ENCODE data around the gene CCNA1.

CCNA1 gene

GRCh38 chr13:36454121-36454520, 21.8 kb downstream of the CCNA1 start:
- no peak for DNase-seq

DNA sequence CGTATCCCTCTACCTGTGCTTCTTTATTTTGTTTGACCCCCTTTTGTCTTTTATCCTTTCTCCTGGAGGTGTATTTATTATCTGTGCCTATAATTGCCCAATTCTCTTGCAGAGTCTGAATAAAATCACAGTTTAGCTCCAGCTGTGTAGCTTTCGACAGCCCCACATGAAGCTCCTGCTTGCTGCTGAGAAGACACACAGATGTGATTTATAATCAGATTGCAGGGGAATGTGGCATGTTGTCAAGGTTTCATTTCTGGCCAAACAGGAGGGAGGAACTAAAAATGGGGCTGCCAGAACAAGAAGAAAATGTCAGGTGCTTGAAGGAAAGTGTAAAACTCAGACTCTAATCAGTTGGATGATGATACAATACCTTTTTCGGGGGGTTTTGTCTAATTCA, 22.7 kb downstream of the CCNA1 start:
- no peak for DNase-seq

- DNase-seq, result no peak
These were observed 24.3 kb downstream of the CCNA1 start for GRCh38 chr13:36456577-36456976.

DNA sequence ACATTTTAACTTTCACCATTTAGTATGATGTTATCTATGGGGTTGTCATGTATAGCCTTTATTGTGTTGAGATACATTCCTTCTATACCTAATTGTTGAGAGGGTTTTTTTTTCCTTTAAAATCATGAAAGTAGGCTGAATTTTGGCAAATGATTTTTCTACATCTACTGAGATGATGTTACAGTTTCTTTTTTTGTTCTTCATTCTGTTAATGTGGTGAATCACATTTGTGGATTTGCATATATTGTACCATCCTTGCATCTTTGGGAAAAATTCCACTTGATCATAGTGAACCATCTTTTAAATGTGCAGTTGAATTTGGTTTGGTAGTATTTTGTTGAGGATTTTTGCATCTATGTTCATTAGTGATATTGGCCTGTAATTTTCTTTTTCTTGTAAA, 29.2 kb downstream of the CCNA1 start:
- no peak for DNase-seq

DNA sequence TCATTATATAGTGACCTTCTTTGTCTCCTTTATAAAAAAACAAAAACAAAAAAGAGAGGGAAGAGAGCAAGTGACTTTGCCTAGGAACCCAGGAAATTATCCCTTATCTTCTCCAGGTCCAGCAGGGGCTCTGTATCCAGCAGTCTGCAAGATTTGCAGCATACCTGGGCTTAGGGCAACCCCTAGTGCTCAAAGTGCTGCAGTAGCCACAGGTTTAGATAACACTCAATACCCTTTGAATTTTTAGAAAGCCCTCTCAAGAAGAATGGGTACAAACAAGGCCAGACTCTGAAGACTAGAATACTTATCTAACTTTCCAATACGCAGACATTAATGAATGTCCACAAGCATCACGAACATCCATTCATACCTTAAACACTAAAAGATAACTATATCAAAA, 43.2 kb downstream of the CCNA1 start:
- DNase-seq, result no peak

GRCh38 chr13:36476661-36477060, 44.4 kb downstream of the CCNA1 start:
- DNase-seq, result no peak

DNA sequence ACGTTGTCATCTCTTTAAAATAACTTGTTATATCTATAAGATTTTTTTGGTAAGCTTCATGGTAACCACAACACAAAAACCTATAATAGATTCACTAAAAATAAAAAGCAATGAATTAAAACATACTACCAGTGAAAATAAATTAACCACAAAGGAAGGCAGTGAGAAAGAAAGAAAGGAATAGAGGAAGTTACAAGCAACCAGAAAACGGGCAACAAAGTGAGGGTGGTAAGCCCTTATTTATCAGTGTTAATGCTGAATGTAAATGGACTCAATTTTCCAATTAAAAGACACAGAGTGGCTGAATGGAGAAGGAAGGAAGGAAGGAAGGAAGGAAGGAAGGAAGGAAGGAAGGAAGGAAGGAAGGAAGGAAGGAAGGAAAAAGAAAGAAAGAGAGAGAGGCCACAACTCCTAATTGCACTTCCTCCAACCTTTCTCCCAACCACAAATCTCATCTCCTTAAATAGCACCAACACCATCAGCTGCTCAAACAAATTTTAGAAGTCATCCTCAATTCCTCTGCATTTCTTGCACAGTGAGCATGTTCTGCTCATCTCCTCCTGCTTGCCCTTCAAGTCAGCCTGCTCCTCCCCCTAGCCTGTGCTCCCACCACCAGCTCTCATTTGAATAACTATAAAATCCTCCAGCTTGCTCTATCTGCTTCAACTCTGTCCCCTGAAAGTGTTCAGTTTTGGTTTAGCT, 48.6 kb downstream of the CCNA1 start:
- DNase-seq, result no peak

DNA sequence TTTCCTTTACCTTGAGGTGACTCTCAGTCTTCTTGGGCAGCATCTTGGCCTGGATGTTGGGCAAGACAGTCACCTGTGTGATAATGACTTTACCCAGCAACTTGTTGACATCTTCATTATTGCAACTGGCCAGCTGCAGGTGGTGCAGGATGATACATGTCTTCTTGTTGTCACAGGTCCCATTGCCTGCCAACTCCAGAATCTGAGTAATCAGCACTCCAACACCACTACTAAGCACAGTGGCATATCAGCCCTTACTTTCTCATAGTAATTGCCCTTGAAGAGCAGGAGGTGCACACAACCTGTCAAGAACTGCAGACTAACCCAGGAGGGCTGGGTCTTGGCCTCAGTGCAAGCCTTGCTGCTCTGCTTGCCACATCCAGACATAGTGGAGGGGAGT, 57.8 kb downstream of the CCNA1 start:
- no peak for DNase-seq

Data from activated naive CD4-positive, alpha-beta T cell (primary cell).